NCI-H2227 (cell line): ENCODE data around the gene LEF1.
"Not testable (repeated sequence)": the region's sequence is repeated elsewhere in the genome, so short reads cannot be mapped to it uniquely, and the experiment has no call there.

Source experiments
- DNase-seq: peaks from one replicate; lab custom pipeline; 2025; ENCODE audit not compliant: unreplicated experiment; lab: John Stamatoyannopoulos, UW

Gene LEF1

DNA sequence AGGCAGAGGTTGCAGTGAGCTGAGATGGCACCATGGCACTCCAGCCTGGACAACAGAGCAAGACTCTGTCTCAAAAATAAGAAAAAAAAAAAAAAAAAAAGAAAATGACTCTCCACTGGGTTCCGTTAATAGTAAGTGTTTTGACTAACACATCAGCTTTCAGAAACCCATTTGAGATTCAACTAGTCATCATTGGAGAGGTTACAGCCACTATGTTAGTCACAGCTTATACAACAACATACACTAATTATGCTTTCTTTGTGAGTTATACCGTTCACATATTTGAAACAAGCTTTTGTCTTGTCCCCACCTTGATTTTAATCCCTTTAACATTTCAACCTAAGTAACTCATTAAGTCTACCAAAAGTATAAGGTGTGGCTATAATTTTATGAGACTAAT lies 130.8 kb downstream of the LEF1 start:
- no peak for DNase-seq

DNA sequence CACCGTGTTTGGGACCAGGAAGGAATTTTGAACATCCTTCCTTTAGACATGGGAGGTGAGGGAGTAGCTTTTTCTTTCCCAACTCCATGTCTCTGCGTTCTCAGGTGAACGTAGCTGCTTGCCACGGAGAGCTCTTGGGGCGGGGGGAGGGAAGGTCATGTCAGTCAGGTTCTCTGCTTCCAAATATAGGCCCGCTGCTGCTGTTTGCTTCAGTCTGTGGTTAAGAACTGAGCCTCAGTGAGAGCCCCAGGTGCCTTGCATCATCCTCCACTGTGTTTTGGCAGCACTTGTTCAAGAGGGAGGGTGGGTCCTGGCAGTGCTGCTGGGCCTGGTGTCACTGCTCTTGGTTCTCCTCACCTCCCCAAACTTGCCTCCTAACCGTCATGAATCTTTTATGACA lies 132.5 kb downstream of the LEF1 start:
- DNase-seq = no peak

DNA sequence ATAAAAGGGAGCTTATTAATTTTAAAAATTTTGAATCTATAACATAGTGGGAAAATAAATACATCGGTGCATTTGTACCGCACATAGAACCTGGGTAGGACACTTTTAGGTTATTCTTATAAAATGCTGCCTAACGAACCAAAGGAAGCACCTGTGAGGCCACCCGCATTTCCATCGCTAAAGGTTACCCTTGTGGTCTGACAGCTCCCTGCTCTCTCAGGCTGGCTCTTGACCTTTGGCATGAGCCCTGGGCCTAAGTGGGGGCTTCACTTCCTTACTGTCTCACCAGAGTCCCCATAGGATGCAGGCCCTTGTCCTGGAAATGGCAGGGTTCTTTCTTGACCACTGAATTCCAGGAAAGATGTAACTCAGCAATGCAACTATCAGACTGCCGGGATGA lies 133.0 kb downstream of the LEF1 start:
- no peak for DNase-seq

DNA sequence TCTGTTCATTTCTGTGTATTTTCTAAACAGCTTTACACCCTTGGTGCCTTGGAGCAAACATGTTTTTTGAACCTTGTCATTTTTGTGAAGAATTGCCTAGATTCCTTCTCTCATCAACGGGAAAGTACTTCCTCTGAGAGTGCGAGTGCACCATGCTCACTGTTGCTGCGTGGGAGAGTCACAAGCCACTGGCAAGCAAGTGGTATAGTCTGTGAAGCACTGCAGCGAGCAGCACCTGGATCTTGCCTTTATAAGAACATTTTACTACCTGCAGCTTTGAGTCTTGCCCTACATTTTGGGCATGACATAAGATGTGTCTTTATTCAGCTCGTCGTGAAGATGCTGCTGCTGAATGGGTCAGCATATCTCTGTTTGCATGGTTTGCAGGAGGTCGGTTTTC lies 134.2 kb downstream of the LEF1 start:
- DNase-seq = no peak

DNA sequence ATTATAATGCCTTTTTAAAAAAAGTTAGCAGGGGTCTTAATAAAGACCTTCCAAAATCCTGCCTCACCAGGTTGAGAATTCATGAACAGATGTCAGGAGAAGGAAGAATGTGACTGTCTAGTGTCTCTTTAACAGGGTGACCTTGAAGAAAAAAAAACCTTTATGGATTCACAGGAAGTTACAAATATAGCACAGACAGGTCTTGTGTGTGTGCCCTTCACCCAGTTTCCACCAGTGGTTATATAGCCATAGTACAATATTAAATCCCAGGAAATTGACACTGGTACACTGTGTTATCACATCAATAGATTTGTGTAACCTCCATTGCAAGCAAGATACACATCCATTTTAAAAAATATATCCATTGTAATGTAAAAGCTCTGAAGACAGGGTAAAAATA lies 135.4 kb downstream of the LEF1 start:
- DNase-seq = no peak

DNA sequence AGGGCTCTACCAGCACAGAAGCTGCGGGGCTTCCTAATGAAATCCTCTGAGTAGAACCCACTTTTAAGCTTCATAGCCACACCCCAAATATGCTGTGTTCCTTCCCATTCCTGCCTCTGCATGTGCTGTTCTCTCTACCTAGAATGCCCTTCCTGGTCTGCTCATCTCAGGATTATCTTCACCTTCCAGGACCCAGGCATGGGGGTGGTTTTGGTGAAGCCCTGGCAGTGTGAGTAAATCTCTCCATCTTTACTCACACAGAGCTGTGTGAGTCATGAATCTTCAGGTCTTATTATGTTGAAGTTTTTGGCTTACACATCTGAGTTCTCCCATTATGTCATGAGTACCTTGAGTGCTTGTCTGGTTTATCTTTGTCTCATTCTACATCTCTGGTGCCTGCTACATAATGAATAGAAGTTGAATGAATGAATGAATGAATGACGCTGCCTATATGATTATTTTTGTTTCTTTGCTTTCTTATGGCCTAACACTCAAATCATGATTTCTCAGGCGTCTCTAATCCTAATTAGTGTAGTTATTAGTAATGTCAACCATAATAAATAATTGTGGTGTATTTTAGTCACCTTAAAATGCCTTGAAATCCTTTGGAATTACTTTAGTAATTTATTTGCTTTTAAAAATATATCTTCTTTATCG lies 137.2 kb downstream of the LEF1 start:
- DNase-seq = no peak

DNA sequence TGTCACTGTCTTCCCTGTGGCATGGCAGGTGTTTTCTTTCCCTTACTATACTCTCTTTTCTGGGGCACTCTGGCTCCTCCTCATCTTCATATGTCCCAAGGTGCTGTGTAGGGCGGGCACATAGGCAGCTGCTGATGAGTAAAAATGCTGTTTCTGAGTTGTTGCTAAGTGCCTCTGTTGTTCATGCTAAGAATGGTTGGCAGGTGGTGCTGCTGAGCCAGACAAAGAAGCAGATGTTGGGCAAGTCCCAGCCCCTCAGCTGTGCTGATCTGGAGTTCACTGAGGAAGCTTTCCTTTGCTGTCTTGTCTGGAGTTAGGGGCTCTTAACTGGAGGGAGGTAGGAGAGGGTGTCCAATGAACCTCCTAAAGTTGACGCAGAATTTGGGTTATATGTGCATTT lies 138.4 kb downstream of the LEF1 start:
- DNase-seq = peak; percentile 41

DNA sequence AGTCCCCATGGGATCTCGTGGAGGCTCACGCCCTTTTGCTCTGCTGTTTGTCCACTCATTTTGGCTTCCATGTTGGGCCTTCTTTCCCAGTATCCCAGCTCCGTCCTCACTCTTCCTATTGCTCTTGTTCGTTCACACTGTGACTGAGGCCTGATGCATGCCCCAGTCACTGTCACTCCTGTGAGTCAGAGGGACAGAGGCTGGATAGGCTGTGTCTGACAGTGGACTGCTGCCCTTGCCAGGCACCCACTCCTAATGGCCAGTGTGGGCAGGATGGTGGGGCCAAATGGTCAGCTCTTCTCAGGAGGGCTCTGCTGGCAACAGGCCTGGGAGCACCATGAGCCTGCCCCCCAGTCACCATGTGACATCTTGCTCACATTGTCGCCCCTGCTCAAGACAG lies 139.0 kb downstream of the LEF1 start:
- DNase-seq = no peak

DNA sequence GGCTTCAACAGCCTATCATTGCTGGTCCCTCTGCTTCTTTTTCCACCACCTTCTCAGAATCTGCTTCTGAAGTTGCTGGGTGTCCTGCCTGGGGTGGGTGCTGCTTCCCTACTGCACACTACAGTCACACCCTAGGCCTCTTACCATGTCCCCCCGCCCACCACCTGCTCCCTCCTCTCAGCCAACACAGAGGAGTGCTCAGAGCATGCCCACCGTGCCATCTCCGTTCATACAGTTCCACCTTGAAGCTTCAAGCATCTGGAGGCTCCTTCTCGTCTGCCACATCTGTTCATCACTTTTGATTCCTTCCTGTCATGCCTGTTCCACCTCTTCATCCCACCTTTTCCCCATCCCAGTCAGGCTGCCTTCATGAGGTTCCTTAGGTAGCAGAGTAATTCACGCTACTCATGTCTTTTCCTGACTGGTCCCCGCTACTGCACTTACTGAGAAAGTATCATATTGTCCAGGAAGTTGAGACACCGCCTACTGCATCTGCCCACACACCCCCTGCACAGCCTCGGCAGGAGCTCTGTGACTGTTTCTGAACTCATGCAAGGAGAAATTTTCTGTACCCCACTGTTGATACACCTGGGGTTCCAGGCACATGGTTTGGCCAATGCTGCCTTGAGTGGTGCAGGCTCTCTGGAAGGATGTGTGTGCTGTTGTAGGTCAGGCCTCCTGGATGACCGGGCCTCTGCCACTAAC lies 139.6 kb downstream of the LEF1 start:
- DNase-seq = no peak

DNA sequence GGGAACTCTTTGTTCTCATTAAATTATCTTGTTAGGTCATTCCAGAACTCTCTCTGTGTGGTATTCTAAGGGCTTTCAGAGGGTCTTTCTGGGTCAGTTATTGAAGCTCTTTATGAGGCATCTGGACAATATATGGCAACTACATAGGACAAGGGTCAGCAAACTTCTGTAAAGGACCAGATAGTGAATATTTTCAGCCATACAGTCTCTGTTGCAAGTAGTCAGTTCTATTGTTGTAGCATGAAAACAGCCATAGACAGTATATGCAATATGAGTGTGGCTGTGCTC lies 143.9 kb downstream of the LEF1 start:
- no peak for DNase-seq

DNA sequence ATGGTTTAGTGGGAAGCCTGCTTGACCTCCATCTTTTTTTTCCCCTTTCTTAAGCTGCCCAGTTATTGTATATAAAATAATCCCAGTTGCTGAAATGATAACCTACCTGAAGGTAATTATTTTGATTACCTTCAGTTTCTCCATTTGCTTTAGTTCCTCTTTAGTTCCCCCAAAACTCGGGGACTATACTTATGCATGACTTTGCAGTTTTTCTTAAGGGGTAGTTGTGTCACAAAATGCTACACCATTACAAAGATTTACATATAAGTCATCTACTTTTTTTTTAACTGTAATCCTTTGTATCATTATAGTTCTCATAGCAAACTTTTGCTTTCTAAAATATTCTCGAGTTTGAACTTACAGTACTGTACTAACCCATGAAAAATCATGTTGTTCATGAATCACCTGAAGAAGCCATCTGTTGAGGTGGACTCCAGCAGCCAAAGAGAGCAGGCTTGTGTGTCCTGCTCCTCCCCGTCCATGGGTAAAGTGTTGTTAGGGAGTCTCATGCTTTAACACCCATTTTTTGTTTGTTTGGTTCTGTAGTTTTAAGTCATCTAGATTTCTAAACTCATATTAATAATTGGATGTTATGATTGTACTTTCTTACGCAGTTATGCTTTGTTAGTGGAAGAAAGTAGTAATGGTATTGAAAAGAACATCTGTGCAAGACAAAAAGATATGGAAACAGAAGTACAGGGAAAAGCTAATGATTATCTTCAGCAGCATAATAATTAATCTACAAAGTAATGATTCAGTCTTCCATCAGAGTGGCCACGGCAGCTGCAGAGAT lies 144.5 kb downstream of the LEF1 start:
- no peak for DNase-seq

DNA sequence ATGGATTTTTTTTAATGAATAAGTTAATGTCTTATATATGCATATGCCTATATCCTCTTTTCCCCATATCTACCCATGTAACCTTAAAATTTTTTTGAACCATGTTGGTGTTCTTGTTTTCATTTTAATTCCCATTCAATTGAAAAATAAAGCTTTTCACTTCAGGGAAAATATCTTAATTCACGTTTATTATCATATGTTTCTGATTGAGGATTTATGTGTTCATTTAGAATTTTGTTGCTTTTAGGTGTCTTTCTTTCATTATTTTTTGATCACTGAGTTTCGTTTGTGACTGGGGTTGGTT lies 149.9 kb downstream of the LEF1 start:
- DNase-seq = no peak

DNA sequence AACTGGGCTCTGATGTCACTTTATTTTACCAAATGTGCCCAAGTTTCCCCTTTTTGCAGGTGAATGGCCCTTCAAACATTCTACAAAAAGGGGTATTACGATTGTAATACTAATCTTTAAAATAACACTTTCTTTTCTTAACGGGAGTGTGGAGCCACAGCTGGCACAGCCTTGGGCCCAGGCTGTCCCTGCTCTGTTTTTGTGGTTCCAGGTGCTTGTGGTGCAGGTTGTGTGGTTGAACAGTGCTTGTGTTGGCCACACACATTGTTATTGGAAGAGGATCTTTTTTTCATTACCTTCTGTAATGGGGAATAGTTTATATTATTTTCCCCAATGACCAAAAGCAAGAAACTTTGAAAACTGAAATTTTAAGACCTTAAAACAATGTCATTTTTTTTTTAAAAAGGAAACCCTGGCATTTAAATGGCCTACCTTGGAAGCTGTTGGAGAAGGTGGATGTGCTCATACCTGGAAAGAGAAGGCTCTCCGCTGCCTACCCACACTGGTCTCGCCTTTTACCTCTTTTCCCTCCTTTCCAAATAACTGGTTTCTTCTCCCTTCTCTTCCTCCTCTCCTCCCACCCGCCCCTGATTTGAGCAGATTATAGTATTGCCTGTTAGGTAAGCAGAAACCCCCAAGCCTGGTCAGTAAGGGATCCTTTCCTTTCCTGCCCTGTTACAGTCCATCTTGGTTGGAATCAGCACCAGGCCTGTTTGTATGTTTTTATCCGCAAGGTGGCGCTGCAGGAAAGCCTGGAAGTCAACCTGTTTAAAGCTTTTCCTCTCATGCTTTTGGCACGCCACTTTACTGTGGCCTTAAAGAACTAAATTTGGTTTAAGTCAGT lies 150.5 kb downstream of the LEF1 start:
- peak; percentile 76 for DNase-seq

DNA sequence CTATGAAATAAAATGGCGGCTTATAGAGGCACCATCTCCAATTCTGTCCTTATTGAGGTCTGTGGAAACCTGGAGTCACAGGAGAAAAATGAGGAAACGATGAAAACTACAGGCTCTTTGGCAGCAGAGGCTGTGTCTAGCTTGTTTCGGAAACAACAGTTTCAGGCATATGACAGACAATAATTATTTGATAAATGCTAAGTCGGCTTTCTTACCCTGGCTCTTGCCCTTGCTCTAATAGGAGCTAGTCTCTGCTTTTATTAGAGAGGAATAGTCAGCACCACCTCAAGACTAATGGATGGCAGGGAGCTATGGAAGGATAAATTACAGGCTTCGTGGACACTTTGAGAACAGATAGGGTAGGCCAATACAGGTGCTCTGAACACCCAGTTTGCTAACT lies 154.8 kb downstream of the LEF1 start:
- no peak for DNase-seq

DNA sequence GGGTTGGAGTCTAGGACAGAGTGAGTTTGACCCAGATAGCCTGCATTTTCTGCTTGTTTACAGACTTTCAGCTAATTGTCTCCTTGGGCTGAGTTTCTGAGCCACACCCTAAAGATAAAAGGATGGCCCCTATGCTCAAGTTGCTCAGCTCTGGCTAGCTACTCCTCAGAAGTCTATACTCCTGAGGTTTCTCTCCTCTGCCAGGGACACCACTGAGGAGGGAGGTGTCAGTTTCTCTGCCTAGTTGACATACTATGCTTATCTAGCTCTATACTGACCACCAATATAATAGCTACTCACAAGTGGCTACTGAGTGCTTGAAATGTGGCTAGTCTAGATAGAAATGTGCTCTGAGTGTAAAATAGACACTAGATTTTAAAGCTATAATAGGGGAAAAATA lies 155.4 kb downstream of the LEF1 start:
- DNase-seq = no peak

DNA sequence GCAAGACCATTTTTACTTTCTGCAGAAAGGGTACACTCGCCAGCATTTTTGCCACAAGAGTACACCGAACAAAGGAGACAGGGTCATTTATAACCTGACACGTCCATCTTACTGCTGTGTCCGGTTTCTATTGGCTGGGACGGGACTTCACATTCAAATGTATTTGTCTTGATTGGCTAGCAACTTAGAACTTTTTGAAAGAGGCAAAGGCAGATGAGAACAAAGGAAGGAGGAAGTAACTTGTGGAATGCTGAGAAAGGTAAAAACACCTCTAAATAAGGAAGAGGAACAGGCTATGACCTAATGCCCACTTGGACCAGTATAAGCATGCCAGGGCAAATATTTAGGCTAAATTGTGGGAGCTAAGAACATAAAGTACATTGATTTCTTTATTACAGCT lies 156.3 kb downstream of the LEF1 start:
- DNase-seq = not testable (repeated sequence)

DNA sequence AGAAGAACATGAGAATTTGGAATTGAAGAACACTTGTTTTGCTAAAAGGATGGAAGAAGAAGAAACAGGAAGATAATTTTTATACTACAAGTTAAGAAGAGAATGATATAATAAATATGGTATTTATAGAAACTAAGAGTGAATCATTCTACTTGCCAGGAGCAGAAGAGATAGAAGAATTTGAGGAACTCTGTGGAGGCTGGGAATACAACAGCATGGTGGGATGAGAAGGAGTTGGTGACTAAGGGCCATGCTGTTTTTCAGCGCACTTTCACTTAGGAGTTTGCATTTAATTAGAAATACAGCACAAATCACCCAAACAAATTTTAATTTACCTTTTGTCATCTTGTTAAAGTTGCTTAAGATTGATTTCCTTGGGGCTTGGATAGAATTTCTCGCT lies 158.6 kb downstream of the LEF1 start:
- DNase-seq = no peak

DNA sequence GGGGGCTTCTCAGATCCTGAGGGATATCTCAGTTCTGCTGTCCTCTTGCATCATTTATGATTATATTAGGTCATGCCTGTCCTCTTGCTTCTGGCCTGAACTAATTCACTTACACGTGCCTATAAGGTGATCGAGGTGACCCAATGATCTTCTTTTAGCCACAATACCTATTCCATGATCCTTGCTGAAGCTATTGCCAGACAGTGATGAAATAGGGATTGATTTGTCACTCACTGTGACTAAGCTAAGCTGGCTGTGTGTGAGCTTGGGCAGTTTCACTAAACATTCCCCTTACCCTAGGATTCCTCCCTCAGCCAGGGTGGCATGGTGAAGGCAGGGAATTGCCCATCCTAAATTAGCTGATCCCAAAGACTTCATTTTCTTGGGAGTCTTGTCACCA lies 160.0 kb downstream of the LEF1 start:
- no peak for DNase-seq

DNA sequence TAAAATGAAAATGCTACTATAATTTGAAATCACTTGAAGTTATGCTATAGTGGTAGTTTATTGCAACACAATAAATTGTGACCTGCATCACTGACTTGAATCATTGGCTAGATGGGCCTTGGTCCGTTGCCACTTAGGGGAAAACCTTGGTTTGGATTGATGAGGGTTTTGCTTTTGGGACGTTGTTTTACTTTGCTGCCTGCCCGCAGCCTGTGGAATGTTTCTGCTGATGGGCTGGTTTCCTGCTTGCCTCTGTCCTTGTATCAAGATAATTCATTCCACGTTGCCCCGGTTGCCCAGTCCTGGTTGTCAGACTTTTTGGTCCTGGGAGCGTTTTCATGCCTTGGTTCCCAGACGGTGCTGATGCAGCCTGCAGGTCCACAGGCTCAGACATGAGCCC lies 160.7 kb downstream of the LEF1 start:
- DNase-seq = no peak

DNA sequence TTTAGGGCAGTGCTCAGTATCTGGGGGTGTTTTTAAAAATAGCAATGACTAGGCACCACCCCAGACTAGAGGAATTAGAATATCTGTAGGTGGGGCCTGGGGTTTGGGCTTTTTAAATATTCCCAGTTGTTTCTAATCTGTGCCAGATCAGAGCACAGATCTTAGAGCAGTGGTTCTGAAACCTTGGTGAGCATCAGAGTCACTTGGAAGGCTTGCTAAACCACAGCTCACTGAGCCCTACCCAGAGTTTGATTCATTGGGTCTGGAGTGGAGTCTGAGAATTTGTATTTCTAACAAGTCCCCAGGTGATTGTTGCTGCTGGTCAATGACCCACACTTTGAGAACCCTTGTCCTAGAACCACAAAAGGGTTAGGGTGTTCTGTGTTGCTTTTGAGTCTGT lies 162.4 kb downstream of the LEF1 start:
- DNase-seq = no peak

DNA sequence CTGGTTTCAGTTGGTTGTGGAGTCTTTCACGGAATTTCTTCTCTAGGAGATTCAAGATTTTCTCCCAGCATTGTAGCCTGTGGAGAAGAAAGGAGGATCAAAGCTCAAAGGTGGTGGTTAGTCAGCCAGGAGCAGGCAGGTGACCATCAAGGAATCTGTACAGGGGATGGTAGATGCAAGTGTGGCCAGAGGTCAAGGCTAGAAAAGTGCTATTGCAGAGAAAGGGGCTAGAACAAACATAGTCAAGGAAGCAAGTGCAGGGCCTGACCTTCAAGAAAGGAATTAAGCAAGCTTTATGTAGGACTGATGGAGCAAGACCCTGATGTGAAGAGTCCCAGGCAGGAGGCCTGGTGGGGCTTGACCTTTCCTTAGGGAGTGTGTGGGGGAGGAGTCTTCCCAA lies 162.9 kb downstream of the LEF1 start:
- DNase-seq = no peak

DNA sequence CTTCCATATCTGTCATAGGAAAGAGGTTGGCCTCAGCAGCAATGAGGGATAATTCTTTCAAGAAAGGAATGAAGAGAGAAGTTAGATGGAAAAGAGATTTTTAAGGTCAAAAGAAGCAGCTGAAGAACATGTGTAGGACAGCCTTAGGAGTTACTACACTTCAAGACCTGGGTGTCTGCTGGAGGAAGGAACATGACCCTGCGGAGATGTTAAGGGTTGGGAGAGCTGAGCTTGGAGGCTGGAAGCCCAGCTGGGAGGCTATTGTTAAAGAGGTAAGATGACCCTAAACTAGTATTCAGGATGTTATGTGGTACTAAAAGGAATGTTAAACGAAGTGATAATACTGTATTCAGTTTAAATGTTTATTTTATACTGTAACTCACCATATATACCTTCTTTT lies 164.1 kb downstream of the LEF1 start:
- no peak for DNase-seq
